CD4-positive, alpha-beta memory T cell (primary cell): Measurements from ENCODE around the gene SKIC2. TPM values are rescaled to one million over a fixed set of nuclear protein-coding genes. Genes with fewer than 3 reads are reported as not detected.
"Not testable (repeated sequence)": the region's sequence is repeated elsewhere in the genome, so short reads cannot be mapped to it uniquely, and the experiment has no call there.

Experiments
- CTCF ChIA-PET: fragments of 350-600 bp; sonication (Branson Sonifier 250); formaldehyde crosslinking; loops from one replicate; lab custom pipeline; 2021; ENCODE audit warnings: inconsistent platforms; ENCODE audit not compliant: partially characterized antibody; lab: Charles Lee
- POLR2A ChIA-PET: fragments of 350-600 bp; sonication (Branson Sonifier 250); formaldehyde crosslinking; loops from one replicate; lab custom pipeline; 2021; ENCODE audit not compliant: partially characterized antibody; lab: Charles Lee
- DNase-seq, 5 donors: peaks; one replicate each; pipeline versions ENCODE4 v3.0.0 to v3.0.0-alpha.2; 2020 to 2022; ENCODE audit warnings: mixed read lengths in 1 of 5
- H3K27ac ChIP-seq: one replicate; pipeline ENCODE4 v1.7.0; 2013; ENCODE audit warnings: low read depth, low read length
- H3K27me3 ChIP-seq: 2 replicates; pipeline ENCODE4 v1.7.0; 2013; ENCODE audit warnings: mild to moderate bottlenecking, low read length, moderate library complexity; ENCODE audit not compliant: insufficient read depth
- H3K36me3 ChIP-seq: 2 replicates; pipeline ENCODE4 v1.7.0; 2013; ENCODE audit warnings: mild to moderate bottlenecking, low read length, moderate library complexity; ENCODE audit not compliant: insufficient read depth
- H3K4me1 ChIP-seq: 2 replicates; pipeline ENCODE4 v1.7.0; 2013; ENCODE audit warnings: mild to moderate bottlenecking, low read length, moderate library complexity; ENCODE audit not compliant: insufficient read depth
- H3K4me3 ChIP-seq, 2 donors: one replicate each; pipeline ENCODE4 v1.7.0; 2013; ENCODE audit warnings: low read length in 2 of 2, mild to moderate bottlenecking in 1 of 2
- H3K9me3 ChIP-seq, 2 donors: one replicate each; pipeline ENCODE4 v1.7.0; 2013; ENCODE audit warnings: low read length in 2 of 2, control low read depth in 1 of 2; ENCODE audit not compliant: control insufficient read depth in 1 of 2
- H3K27ac Mint-ChIP-seq, 7 donors: one replicate each; pipeline ENCODE4 v1.8.0; 2020 to 2021; ENCODE audit warnings: mixed read lengths in 7 of 7, mild to moderate bottlenecking in 6 of 7, inconsistent platforms in 3 of 7, moderate library complexity in 3 of 7
- H3K27me3 Mint-ChIP-seq, 2 donors: one replicate each; pipeline ENCODE4 v1.8.0; 2020 to 2021; ENCODE audit warnings: mixed read lengths in 2 of 2
- H3K36me3 Mint-ChIP-seq, 2 donors: one replicate each; pipeline ENCODE4 v1.8.0; 2020 to 2021; ENCODE audit warnings: mixed read lengths in 2 of 2, inconsistent platforms in 1 of 2, mild to moderate bottlenecking in 1 of 2
- H3K4me1 Mint-ChIP-seq, 4 donors: one replicate each; pipeline ENCODE4 v1.8.0; 2020 to 2021; ENCODE audit warnings: mixed read lengths in 4 of 4, mild to moderate bottlenecking in 1 of 4
- H3K4me3 Mint-ChIP-seq, 8 donors: one replicate each; pipeline ENCODE4 v1.8.0; 2020 to 2021; ENCODE audit warnings: mixed read lengths in 8 of 8, mild to moderate bottlenecking in 7 of 8, moderate library complexity in 6 of 8, inconsistent platforms in 3 of 8
- H3K9me3 Mint-ChIP-seq, 8 donors: one replicate each; pipeline ENCODE4 v1.8.0; 2020 to 2021; ENCODE audit warnings: mixed read lengths in 8 of 8, mild to moderate bottlenecking in 5 of 8, inconsistent platforms in 3 of 8, moderate library complexity in 1 of 8
- intact Hi-C: fragments of 100-400 bp; cut with micrococcal nuclease; formaldehyde crosslinking; loops from one replicate; pipeline ENCODE4 v1.15.1; 2023
- polyA plus RNA-seq, 2 donors: library from polyadenylated mRNA; unstranded; fragments of 300-500 nt; fragmentation: Illumina TruSeq; gene quantifications; one replicate each; pipeline ENCODE4 v1.2.3, GENCODE V29; 2021
- total RNA-seq, 2 experiments: library from RNA; stranded (reverse); gene quantifications; one replicate each; pipeline ENCODE4 v1.2.3, GENCODE V29; 2021

The SKIC2 gene
- total and polyA plus RNA-seq, 4 experiments from 2014 or later = 21.8 to 119 (median 70.0) TPM

GRCh38 chr6:31980195-31980876, 21.4 kb downstream of the SKIC2 start:
- Mint-ChIP-seq H3K4me1 (peaks cover 4 to 11% (median 6%) of the 10 kb centered on the region in 4 donors), H3K27ac (peak overlapping the region in 1 of 7 donors; percentile 85)
- H3K36me3 Mint-ChIP-seq, H3K27ac ChIP-seq, H3K4me3 ChIP-seq, intact Hi-C loops, H3K27me3 Mint-ChIP-seq, POLR2A ChIA-PET, DNase-seq, H3K9me3 Mint-ChIP-seq, H3K4me3 Mint-ChIP-seq, H3K9me3 ChIP-seq, H3K27me3 ChIP-seq, H3K36me3 ChIP-seq: not testable (repeated sequence)
- CTCF ChIA-PET = interaction anchor here (1.1 kb wide), 1 partner anchor 28 kb away, joined by 6 read pairs; no protein-coding TSS in a partner anchor
- H3K4me1 ChIP-seq = peaks cover 14% of the 10 kb centered on the region

- DNase-seq, CTCF ChIA-PET, H3K27ac Mint-ChIP-seq, H3K27ac ChIP-seq, H3K4me3 ChIP-seq, H3K4me3 Mint-ChIP-seq, POLR2A ChIA-PET, intact Hi-C loops, H3K9me3 Mint-ChIP-seq, H3K27me3 ChIP-seq, H3K27me3 Mint-ChIP-seq, H3K9me3 ChIP-seq, H3K36me3 ChIP-seq, H3K36me3 Mint-ChIP-seq: not testable (repeated sequence)
- H3K4me1 Mint-ChIP-seq = peaks cover 4 to 11% (median 6%) of the 10 kb centered on the region in 4 donors
- peaks cover 14% of the 10 kb centered on the region for H3K4me1 ChIP-seq
Measured at GRCh38 chr6:31980998-31981397, 22.0 kb downstream of the SKIC2 start.

GRCh38 chr6:31981744-31982143, 22.8 kb downstream of the SKIC2 start, which contains the start of gene C4A:
Gene C4A (plus strand): TSS chr6:31982057. CDS start chr6:31982108, 51 bp downstream.
- H3K27me3 Mint-ChIP-seq, H3K36me3 Mint-ChIP-seq, H3K27ac ChIP-seq, POLR2A ChIA-PET, CTCF ChIA-PET, H3K27ac Mint-ChIP-seq, H3K36me3 ChIP-seq, intact Hi-C loops, DNase-seq, H3K4me3 Mint-ChIP-seq, H3K9me3 Mint-ChIP-seq, H3K27me3 ChIP-seq, H3K9me3 ChIP-seq, H3K4me3 ChIP-seq: not testable (repeated sequence)
- H3K4me1 Mint-ChIP-seq = peaks cover 4 to 11% (median 6%) of the 10 kb centered on the region in 4 donors
- H3K4me1 ChIP-seq = peaks cover 14% of the 10 kb centered on the region

- H3K36me3 ChIP-seq, H3K27ac Mint-ChIP-seq, H3K4me3 Mint-ChIP-seq, H3K27ac ChIP-seq, H3K27me3 Mint-ChIP-seq, CTCF ChIA-PET, H3K4me3 ChIP-seq, POLR2A ChIA-PET, H3K4me1 Mint-ChIP-seq, H3K27me3 ChIP-seq, H3K4me1 ChIP-seq, DNase-seq, H3K9me3 Mint-ChIP-seq, intact Hi-C loops, H3K9me3 ChIP-seq, H3K36me3 Mint-ChIP-seq: not testable (repeated sequence)
Measured at GRCh38 chr6:31989363-31989762, 30.4 kb downstream of the SKIC2 start.

GRCh38 chr6:31994421-31994820, 35.4 kb downstream of the SKIC2 start:
- H3K36me3 Mint-ChIP-seq, H3K36me3 ChIP-seq, H3K4me3 Mint-ChIP-seq, CTCF ChIA-PET, H3K4me3 ChIP-seq, H3K27me3 Mint-ChIP-seq, POLR2A ChIA-PET, H3K9me3 Mint-ChIP-seq, H3K9me3 ChIP-seq, DNase-seq, H3K4me1 Mint-ChIP-seq, H3K27ac ChIP-seq, intact Hi-C loops, H3K27me3 ChIP-seq, H3K4me1 ChIP-seq, H3K27ac Mint-ChIP-seq: not testable (repeated sequence)

GRCh38 chr6:31996385-31996784, 37.4 kb downstream of the SKIC2 start:
- H3K4me3 ChIP-seq, H3K9me3 ChIP-seq, H3K27me3 Mint-ChIP-seq, DNase-seq, H3K36me3 Mint-ChIP-seq, POLR2A ChIA-PET, H3K4me1 ChIP-seq, CTCF ChIA-PET, H3K27me3 ChIP-seq, H3K9me3 Mint-ChIP-seq, H3K4me3 Mint-ChIP-seq, H3K27ac ChIP-seq, H3K4me1 Mint-ChIP-seq, H3K36me3 ChIP-seq, H3K27ac Mint-ChIP-seq, intact Hi-C loops: not testable (repeated sequence)

GRCh38 chr6:32002546-32003268, 43.7 kb downstream of the SKIC2 start:
- H3K9me3 Mint-ChIP-seq, H3K4me3 ChIP-seq, intact Hi-C loops, H3K27ac ChIP-seq, DNase-seq, H3K27ac Mint-ChIP-seq, H3K27me3 Mint-ChIP-seq, CTCF ChIA-PET, H3K27me3 ChIP-seq, H3K36me3 ChIP-seq, POLR2A ChIA-PET, H3K4me1 ChIP-seq, H3K4me3 Mint-ChIP-seq, H3K9me3 ChIP-seq, H3K36me3 Mint-ChIP-seq: not testable (repeated sequence)
- peaks cover 6 to 12% (median 8%) of the 10 kb centered on the region in 4 donors for H3K4me1 Mint-ChIP-seq
